HL-60 (cell line): ENCODE data around the gene NAXE.

ENCODE experiments used
- CTCF ChIP-seq: IDR thresholded peaks from one replicate; pipeline ENCODE4 v1.5.1; 2011; ENCODE audit warnings: low read length, control low read depth, inconsistent platforms; ENCODE audit not compliant: insufficient read depth
- POLR2AphosphoS5 ChIP-seq: IDR thresholded peaks from 2 replicates; pipeline ENCODE4 v1.6.1; 2012; ENCODE audit warnings: low read depth
- REST ChIP-seq: IDR thresholded peaks from 2 replicates; pipeline ENCODE4 v1.6.1; 2012; ENCODE audit warnings: low read depth; ENCODE audit not compliant: insufficient replicate concordance

- no peak for TF ChIP-seq CTCF
- TF ChIP-seq POLR2AphosphoS5 = no peak
- TF ChIP-seq REST = no peak
Observed at GRCh38 chr1:156549831-156550230, 41.7 kb upstream of the NAXE start.
